Measurements from ENCODE around the gene PIEZO2. TPM values are rescaled to one million over a fixed set of nuclear protein-coding genes. Genes with fewer than 3 reads are reported as not detected.

The PIEZO2 gene
- total and polyA plus RNA-seq, 2 experiments from 2014 or later, result 24.5 to 70.8 TPM

GRCh38 chr18:11000071-11000470 is 149.3 kb downstream of the PIEZO2 start:
- Histone ChIP-seq H4K20me1 (ENCODE audit: insufficient read depth, poor library complexity, severe bottlenecking) (no peaks in the 10 kb centered on the region), H3K9me3 (ENCODE audit: low read depth) (peaks cover 17% of the 10 kb centered on the region), H3K27ac (no peak overlapping the region), H3K4me3 (no peak overlapping the region), H3K9me2 (replicated peaks; ENCODE audit: insufficient read depth) (no peaks in the 10 kb centered on the region), H3K27me3 (no peaks in the 10 kb centered on the region), H3K4me2 (no peak overlapping the region), H2AFZ (no peak overlapping the region), H3K36me3 (replicated peaks; ENCODE audit: insufficient read depth, low read depth) (no peaks in the 10 kb centered on the region), H3K4me1 (ENCODE audit: insufficient read depth) (peaks cover 16% of the 10 kb centered on the region), H3K79me2 (peaks cover 17% of the 10 kb centered on the region)
- no peak for TF ChIP-seq EZH2phosphoT487 (IDR thresholded peaks at IDR 0.05; ENCODE audit: low read depth, severe bottlenecking, unreplicated experiment)
- no peak for TF ChIP-seq CTCF (IDR thresholded peaks at IDR 0.05; ENCODE audit: poor library complexity)
- no peak for DNase-seq (ENCODE audit: low spot score)
- WGBS (ENCODE audit: low lambda C conversion rate, missing lambda C conversion rate), result 91% methylated on average over 3 of the region's 3 CpGs

- Histone ChIP-seq H3K9me2 (replicated peaks; ENCODE audit: insufficient read depth) (no peaks in the 10 kb centered on the region), H3K4me1 (ENCODE audit: insufficient read depth) (no peaks in the 10 kb centered on the region), H2AFZ (no peak overlapping the region), H4K20me1 (ENCODE audit: insufficient read depth, poor library complexity, severe bottlenecking) (no peaks in the 10 kb centered on the region), H3K4me2 (no peak overlapping the region), H3K4me3 (no peak overlapping the region), H3K9me3 (ENCODE audit: low read depth) (peaks cover 17% of the 10 kb centered on the region), H3K27ac (no peak overlapping the region), H3K79me2 (peaks cover 7% of the 10 kb centered on the region), H3K36me3 (replicated peaks; ENCODE audit: insufficient read depth, low read depth) (no peaks in the 10 kb centered on the region), H3K27me3 (no peaks in the 10 kb centered on the region)
- DNase-seq (ENCODE audit: low spot score), result no peak
- TF ChIP-seq EZH2phosphoT487 (IDR thresholded peaks at IDR 0.05; ENCODE audit: low read depth, severe bottlenecking, unreplicated experiment) (no peak), EZH2 (IDR thresholded peaks at IDR 0.05; ENCODE audit: borderline replicate concordance) (no peak), CTCF (IDR thresholded peaks at IDR 0.05; ENCODE audit: poor library complexity) (no peak)
- 80% methylated on average over 1 of the region's 1 CpG for WGBS (ENCODE audit: low lambda C conversion rate, missing lambda C conversion rate)
Measured at GRCh38 chr18:10997885-10998284, 151.5 kb downstream of the PIEZO2 start.

GRCh38 chr18:10995550-10995949 is 153.8 kb downstream of the PIEZO2 start:
- no peak overlapping the region for H2AFZ ChIP-seq
- TF ChIP-seq EZH2 (IDR thresholded peaks at IDR 0.05; ENCODE audit: borderline replicate concordance) (no peak), CTCF (IDR thresholded peaks at IDR 0.05; ENCODE audit: poor library complexity) (no peak), EZH2phosphoT487 (IDR thresholded peaks at IDR 0.05; ENCODE audit: low read depth, severe bottlenecking, unreplicated experiment) (no peak)
- WGBS (ENCODE audit: low lambda C conversion rate, missing lambda C conversion rate), result 72% methylated on average over 1 of the region's 1 CpG
- H3K9me2 ChIP-seq (replicated peaks; ENCODE audit: insufficient read depth), result no peaks in the 10 kb centered on the region
- peaks cover 17% of the 10 kb centered on the region for H3K9me3 ChIP-seq (ENCODE audit: low read depth)
- H3K27me3 ChIP-seq, result no peaks in the 10 kb centered on the region
- no peak overlapping the region for H3K4me3 ChIP-seq
- DNase-seq (ENCODE audit: low spot score), result no peak
- no peak overlapping the region for H3K4me2 ChIP-seq
- H3K27ac ChIP-seq, result no peak overlapping the region
- H3K79me2 ChIP-seq, result peaks cover 7% of the 10 kb centered on the region
- no peaks in the 10 kb centered on the region for H3K36me3 ChIP-seq (replicated peaks; ENCODE audit: insufficient read depth, low read depth)
- no peaks in the 10 kb centered on the region for H3K4me1 ChIP-seq (ENCODE audit: insufficient read depth)
- H4K20me1 ChIP-seq (ENCODE audit: insufficient read depth, poor library complexity, severe bottlenecking), result no peaks in the 10 kb centered on the region

GRCh38 chr18:10989486-10989885 is 159.9 kb downstream of the PIEZO2 start:
- H2AFZ ChIP-seq, result no peak overlapping the region
- no peak for DNase-seq (ENCODE audit: low spot score)
- no peaks in the 10 kb centered on the region for H3K9me2 ChIP-seq (replicated peaks; ENCODE audit: insufficient read depth)
- H3K79me2 ChIP-seq, result no peaks in the 10 kb centered on the region
- no peaks in the 10 kb centered on the region for H3K36me3 ChIP-seq (replicated peaks; ENCODE audit: insufficient read depth, low read depth)
- H4K20me1 ChIP-seq (ENCODE audit: insufficient read depth, poor library complexity, severe bottlenecking), result no peaks in the 10 kb centered on the region
- no peaks in the 10 kb centered on the region for H3K4me1 ChIP-seq (ENCODE audit: insufficient read depth)
- no peak overlapping the region for H3K4me3 ChIP-seq
- no peak overlapping the region for H3K27ac ChIP-seq
- TF ChIP-seq EZH2phosphoT487 (IDR thresholded peaks at IDR 0.05; ENCODE audit: low read depth, severe bottlenecking, unreplicated experiment) (no peak), EZH2 (IDR thresholded peaks at IDR 0.05; ENCODE audit: borderline replicate concordance) (no peak), CTCF (IDR thresholded peaks at IDR 0.05; ENCODE audit: poor library complexity) (no peak)
- H3K27me3 ChIP-seq, result no peaks in the 10 kb centered on the region
- H3K9me3 ChIP-seq (ENCODE audit: low read depth), result peaks cover 10% of the 10 kb centered on the region
- H3K4me2 ChIP-seq, result no peak overlapping the region
- 91% methylated on average over 2 of the region's 2 CpGs for WGBS (ENCODE audit: low lambda C conversion rate, missing lambda C conversion rate)

Measured in hepatocyte (in vitro differentiated cells).